Activated naive CD8-positive, alpha-beta T cell treated with anti-CD3 and anti-CD28 coated beads, Interleukin-2, amount 10 ng/mL, durations not matched to agents 7 days and 5 days (primary cell): ENCODE results near the gene RIMS1. TPM values are rescaled to one million over a fixed set of nuclear protein-coding genes. Genes with fewer than 3 reads are reported as not detected.

ENCODE experiments used
- ATAC-seq: fragments of 150-1000 bp; cut with Tn5 transposase; one replicate; pipeline ENCODE4 v1.10.0; 2021; ENCODE audit warnings: low read depth, moderate library complexity
- POLR2A ChIA-PET: fragments of 350-600 bp; sonication (Branson Sonifier 250); formaldehyde crosslinking; loops from one replicate; lab custom pipeline; 2021; ENCODE audit warnings: antibody characterized with exemption; lab: Charles Lee
- DNase-seq: peaks from one replicate; pipeline ENCODE4 v3.0.0; 2021
- H3K27ac Mint-ChIP-seq: one replicate; pipeline ENCODE4 v1.8.0; 2022; ENCODE audit warnings: mild to moderate bottlenecking, mixed read lengths
- H3K27me3 Mint-ChIP-seq: one replicate; pipeline ENCODE4 v1.8.0; 2022; ENCODE audit warnings: mild to moderate bottlenecking, moderate library complexity, mixed read lengths
- H3K36me3 Mint-ChIP-seq: one replicate; pipeline ENCODE4 v1.8.0; 2021; ENCODE audit warnings: mild to moderate bottlenecking, mixed read lengths
- H3K4me1 Mint-ChIP-seq: one replicate; pipeline ENCODE4 v1.8.0; 2021; ENCODE audit warnings: mixed read lengths
- H3K4me3 Mint-ChIP-seq: one replicate; pipeline ENCODE4 v1.8.0; 2022; ENCODE audit warnings: mild to moderate bottlenecking, moderate library complexity, mixed read lengths
- H3K9me3 Mint-ChIP-seq: one replicate; pipeline ENCODE4 v1.8.0; 2021; ENCODE audit warnings: mixed read lengths
- total RNA-seq, 2 experiments: library from RNA; stranded (reverse); gene quantifications; one replicate each; pipeline ENCODE4 v1.2.3, GENCODE V29; 2021

RIMS1 gene
- total RNA-seq, 2 experiments from 2014 or later = not detected

DNA sequence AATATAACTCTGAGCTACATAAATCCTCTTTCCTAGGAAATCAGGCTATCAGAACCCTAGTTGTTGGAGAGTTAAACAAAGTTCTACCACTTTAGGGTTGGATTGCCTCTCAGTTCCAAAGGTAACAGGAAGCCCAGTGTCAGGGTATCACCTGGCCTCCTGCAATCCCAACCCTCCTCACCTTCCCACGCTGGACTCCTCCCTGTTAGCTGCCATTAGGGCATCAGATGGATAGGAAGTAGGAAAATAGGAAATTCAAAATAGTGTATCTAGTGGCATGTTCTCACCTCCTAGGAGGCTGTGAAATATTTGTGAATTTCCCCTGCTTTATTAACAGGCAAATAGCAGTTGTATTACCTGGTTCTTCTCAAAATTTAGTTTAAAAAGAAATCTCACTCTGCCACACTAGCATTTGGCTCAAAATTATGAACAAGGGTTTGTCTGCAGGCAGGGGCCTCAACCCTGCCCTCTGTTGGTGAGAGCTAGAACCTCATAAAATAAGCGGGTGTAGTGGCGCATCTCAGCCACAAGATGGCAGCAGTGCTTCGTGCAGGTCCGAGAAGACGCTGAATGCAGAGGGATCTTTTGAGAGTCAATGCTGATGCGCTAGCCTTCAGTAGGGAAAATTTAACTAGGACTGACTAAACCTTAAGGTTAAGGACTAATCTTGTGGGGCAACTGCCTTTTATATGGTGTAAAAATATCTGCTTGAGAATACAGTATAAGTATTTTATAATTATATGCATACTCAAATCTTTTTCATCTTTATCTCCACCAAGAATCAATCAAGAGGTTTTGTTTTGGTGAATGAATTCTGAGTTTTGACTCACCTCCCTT is 525.7 kb downstream of the RIMS1 start:
- H3K9me3 Mint-ChIP-seq = no peaks in the 10 kb centered on the region
- no peak overlapping the region for H3K27ac Mint-ChIP-seq
- no peaks in the 10 kb centered on the region for H3K36me3 Mint-ChIP-seq
- peaks cover 33% of the 10 kb centered on the region for H3K27me3 Mint-ChIP-seq
- peak; percentile 77 for DNase-seq
- no peaks in the 10 kb centered on the region for H3K4me1 Mint-ChIP-seq
- ATAC-seq = peak; percentile 56
- POLR2A ChIA-PET = no interaction called here
- H3K4me3 Mint-ChIP-seq = no peak overlapping the region

DNA sequence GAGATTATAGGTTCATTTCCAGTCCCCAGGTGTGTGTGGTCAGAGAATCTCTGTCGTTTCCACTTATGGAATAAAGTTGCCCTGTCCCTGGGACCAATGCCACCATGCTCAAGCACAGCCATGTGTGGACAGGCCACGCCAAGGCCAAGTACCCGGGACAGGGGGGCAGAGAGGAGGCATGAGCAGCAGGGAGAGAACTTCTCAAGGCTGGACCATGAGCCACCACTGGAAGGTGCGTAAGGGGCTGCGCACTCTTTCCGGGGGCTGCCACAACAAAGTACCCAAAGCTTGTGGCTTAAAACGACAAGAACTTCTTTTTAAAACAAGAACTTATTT is 526.3 kb downstream of the RIMS1 start:
- H3K27me3 Mint-ChIP-seq = peaks cover 36% of the 10 kb centered on the region
- no peak for ATAC-seq
- H3K4me1 Mint-ChIP-seq = no peaks in the 10 kb centered on the region
- H3K27ac Mint-ChIP-seq = no peak overlapping the region
- H3K4me3 Mint-ChIP-seq = no peak overlapping the region
- no peaks in the 10 kb centered on the region for H3K36me3 Mint-ChIP-seq
- no peak for DNase-seq
- H3K9me3 Mint-ChIP-seq = no peaks in the 10 kb centered on the region
- POLR2A ChIA-PET = no interaction called here

DNA sequence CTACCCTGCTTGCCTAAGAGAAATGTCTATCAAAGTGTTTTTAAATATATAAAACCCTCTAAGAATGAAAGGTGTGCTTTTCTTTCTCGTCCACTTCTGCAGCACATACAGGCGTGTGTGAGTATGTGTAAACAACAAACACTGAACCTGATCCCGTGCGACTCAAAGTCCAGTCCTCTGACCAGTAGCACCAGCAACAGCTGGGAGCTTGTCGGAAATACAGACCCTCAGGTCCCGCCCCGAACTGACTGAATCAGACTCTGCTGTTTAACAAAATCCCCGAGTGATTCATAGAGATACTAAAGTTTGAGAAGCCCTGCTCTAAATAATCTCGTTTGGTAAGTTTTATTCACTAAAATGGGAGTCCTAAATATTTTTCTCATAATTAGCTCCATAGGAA is 527.5 kb downstream of the RIMS1 start:
- DNase-seq (no peak), ATAC-seq (no peak)
- Mint-ChIP-seq H3K27me3 (peaks cover 33% of the 10 kb centered on the region), H3K9me3 (no peaks in the 10 kb centered on the region), H3K4me3 (no peak overlapping the region), H3K36me3 (no peaks in the 10 kb centered on the region), H3K4me1 (no peaks in the 10 kb centered on the region), H3K27ac (no peak overlapping the region)
- POLR2A ChIA-PET = no interaction called here

DNA sequence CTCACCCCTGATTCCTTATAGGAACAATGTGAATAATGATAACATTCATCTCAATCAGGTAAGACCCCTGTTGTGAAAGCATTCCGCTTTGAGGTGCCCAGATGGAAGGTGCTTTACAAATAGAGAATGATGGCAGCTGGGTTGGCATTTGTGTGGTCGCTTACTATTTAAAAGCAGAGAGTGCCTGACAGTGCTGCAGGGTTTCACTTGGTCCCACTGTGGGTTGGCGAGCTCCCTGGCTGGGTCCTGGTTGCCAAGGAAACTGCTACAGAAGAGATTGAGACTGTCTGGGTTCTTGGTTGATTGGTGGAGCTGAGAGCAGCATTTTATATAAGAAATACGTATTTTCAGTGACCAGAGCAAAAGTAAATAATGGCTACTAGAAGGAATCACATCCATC is 528.3 kb downstream of the RIMS1 start:
- POLR2A ChIA-PET = no interaction called here
- no peak overlapping the region for H3K27ac Mint-ChIP-seq
- no peak overlapping the region for H3K4me3 Mint-ChIP-seq

DNA sequence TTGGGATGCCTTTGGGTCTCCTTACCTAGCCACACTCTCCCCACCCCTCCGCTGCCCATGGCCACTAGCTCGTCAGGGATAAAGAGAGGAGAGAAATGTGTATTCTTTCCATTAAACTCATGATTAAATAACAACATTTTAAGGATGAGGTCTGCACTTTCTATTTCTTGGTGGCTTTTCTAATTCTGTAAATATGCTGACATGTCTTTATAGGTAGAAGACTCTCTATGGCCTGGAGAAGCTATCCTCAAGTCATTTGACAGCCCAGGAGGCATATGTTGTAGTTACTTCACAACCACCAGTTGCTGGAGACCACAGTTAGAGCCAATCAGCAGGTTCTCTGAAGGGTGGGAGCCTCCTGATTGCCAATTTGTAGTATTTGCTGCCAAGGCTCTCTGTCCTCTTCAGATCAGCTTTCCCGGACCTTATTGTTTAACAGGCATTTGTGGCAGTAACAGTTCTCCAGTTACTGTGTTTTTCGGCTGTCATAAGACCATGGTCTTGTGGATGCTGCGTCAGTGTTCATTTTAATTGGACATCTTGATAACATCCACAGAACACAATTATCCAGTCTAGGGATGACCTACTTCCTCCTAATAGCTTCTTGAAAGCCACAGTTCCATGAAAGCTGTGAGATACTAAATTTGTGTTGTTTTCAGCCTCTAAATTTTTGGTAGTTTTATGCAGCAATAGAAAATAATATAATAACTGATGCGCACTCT is 530.6 kb downstream of the RIMS1 start:
- H3K27ac Mint-ChIP-seq = no peak overlapping the region
- H3K36me3 Mint-ChIP-seq = no peaks in the 10 kb centered on the region
- H3K27me3 Mint-ChIP-seq = peaks cover 22% of the 10 kb centered on the region
- H3K9me3 Mint-ChIP-seq = no peaks in the 10 kb centered on the region
- DNase-seq = no peak
- ATAC-seq = no peak
- no peaks in the 10 kb centered on the region for H3K4me1 Mint-ChIP-seq
- POLR2A ChIA-PET = no interaction called here
- H3K4me3 Mint-ChIP-seq = no peak overlapping the region

More for the DNA sequence above, 528.3 kb downstream of the RIMS1 start:
- Mint-ChIP-seq H3K4me1 (no peaks in the 10 kb centered on the region), H3K27me3 (peaks cover 25% of the 10 kb centered on the region), H3K9me3 (no peaks in the 10 kb centered on the region), H3K36me3 (no peaks in the 10 kb centered on the region)
- no peak for ATAC-seq
- no peak for DNase-seq

DNA sequence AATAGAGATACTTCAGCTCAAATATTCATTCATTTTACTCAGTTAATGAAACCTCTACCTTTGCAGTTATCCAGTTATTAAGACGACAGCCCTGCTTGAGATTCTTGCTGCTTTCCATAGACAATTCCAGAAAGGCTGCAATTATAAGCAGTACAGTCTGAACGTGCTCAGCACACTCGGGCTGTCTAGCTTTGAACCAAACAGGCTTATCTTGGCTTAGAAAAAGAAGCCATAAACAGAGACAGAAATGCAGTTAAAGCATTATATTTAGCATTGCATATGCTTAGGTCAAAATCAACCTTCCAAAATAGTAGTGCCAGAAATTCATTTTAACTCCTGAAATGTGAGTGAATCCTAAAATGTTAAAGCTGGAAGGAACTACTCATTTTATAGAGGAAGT is 531.4 kb downstream of the RIMS1 start:
- H3K27ac Mint-ChIP-seq = no peak overlapping the region
- no peaks in the 10 kb centered on the region for H3K9me3 Mint-ChIP-seq
- POLR2A ChIA-PET = no interaction called here
- no peak for ATAC-seq
- H3K4me1 Mint-ChIP-seq = no peaks in the 10 kb centered on the region
- H3K4me3 Mint-ChIP-seq = no peak overlapping the region
- no peak for DNase-seq
- H3K27me3 Mint-ChIP-seq = peaks cover 22% of the 10 kb centered on the region
- H3K36me3 Mint-ChIP-seq = no peaks in the 10 kb centered on the region

DNA sequence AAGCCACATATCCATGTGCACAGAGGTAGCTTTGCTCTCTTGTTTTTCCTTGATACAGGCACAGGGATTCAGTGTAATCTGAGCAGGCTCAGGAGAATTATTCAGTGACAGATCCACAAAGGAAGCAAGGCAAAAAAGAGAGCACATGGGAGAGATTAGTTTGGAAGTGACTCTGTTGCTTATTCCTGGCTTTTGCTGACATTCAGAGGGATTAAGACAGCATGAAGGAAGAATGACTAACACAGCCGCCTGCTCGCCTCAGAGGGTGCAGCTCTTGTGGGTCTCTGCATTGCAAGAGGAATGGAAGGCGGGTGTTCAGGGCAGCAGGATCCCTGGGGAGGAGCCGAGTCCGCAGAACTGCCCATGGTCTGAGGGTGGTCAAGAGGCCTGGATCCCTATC is 532.1 kb downstream of the RIMS1 start:
- H3K36me3 Mint-ChIP-seq = no peaks in the 10 kb centered on the region
- DNase-seq (no peak), ATAC-seq (no peak)
- peaks cover 23% of the 10 kb centered on the region for H3K27me3 Mint-ChIP-seq
- no peak overlapping the region for H3K4me3 Mint-ChIP-seq
- no peaks in the 10 kb centered on the region for H3K9me3 Mint-ChIP-seq
- no peak overlapping the region for H3K27ac Mint-ChIP-seq
- no peaks in the 10 kb centered on the region for H3K4me1 Mint-ChIP-seq
- POLR2A ChIA-PET = no interaction called here

DNA sequence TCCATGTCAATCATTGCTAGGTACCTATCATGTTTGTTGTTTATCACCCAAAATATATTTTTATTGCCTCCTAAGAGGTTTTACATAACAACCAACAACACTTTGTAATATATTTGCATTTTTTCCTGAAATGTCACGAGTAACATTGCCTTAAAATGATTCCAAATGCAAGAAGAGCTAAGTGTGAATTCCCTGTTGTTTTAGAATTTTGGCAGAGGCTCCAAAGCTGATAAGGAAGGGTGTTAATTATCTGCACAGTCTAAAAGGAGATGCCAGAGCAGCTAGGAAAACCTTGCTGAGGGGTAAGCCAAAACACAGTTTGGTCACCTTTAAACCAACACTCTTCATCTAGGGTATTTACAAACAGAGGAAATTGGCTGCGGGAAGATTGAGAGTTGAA is 533.6 kb downstream of the RIMS1 start:
- Mint-ChIP-seq H3K36me3 (no peaks in the 10 kb centered on the region), H3K9me3 (no peaks in the 10 kb centered on the region), H3K27me3 (peaks cover 18% of the 10 kb centered on the region), H3K27ac (no peak overlapping the region), H3K4me1 (no peaks in the 10 kb centered on the region), H3K4me3 (no peak overlapping the region)
- POLR2A ChIA-PET = no interaction called here
- DNase-seq (no peak), ATAC-seq (no peak)

DNA sequence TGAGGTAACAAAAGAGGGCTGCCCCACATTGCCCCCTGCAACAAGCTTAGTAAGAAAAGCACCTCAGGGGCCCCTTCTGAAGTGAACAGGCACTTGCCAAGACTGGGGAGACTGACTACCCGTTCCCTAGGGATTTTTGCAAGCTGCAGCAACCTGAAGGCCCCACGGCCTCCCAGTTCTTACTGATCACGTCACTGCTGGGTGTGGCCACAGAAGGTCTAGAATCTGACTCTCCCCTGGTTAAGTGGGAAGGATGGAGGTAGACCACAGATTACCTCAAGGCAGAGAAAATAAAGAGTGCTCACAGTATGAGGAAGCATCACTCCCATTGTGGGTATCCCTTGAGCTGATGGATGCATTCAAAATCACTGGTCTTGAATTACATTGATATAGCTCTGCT is 534.1 kb downstream of the RIMS1 start:
- POLR2A ChIA-PET = no interaction called here
- Mint-ChIP-seq H3K27me3 (peaks cover 18% of the 10 kb centered on the region), H3K9me3 (no peaks in the 10 kb centered on the region), H3K4me3 (no peak overlapping the region), H3K27ac (no peak overlapping the region), H3K36me3 (no peaks in the 10 kb centered on the region), H3K4me1 (no peaks in the 10 kb centered on the region)
- DNase-seq (no peak), ATAC-seq (no peak)

DNA sequence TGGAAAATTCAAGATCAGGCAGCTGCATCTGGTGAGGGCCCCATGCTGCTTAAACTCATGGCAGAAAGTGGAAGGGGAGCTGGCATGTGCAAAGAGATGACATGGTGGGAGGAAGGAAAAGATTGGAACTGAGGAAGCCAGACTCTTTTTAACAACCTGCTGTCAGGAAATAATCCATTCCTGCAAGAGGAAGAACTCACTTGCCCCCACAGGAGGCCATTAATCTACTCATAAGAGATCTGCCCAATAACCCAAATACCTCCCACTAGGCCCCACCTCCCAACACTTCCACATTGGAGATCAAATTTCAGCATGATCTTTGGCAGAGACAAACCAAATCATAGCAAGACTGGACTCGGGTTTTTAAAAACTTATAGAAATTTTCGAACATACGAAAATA is 535.0 kb downstream of the RIMS1 start:
- Mint-ChIP-seq H3K4me1 (no peaks in the 10 kb centered on the region), H3K36me3 (no peaks in the 10 kb centered on the region), H3K9me3 (no peaks in the 10 kb centered on the region), H3K27ac (no peak overlapping the region), H3K27me3 (peaks cover 17% of the 10 kb centered on the region), H3K4me3 (no peak overlapping the region)
- POLR2A ChIA-PET = no interaction called here
- DNase-seq (no peak), ATAC-seq (no peak)

DNA sequence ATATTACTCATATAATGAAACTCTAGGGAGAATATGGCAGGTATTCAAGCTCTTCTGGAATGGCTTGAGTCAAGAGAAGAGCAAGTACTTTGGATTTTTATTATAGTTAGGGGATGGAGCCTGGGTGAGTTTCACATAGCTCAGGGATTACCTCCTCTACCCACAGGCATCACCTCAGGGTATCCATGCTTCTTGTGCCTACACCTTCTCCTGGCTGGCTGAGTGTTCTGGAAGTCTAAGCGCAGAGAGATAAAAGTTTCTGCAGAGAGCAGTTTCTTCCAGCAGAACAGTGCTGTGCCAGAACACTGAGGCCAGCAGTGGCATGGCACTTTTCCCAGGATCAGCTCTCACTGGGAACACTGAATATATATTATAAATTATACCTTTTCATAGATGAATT is 535.8 kb downstream of the RIMS1 start:
- H3K4me1 Mint-ChIP-seq = no peaks in the 10 kb centered on the region
- DNase-seq (no peak), ATAC-seq (no peak)
- no peaks in the 10 kb centered on the region for H3K9me3 Mint-ChIP-seq
- POLR2A ChIA-PET = no interaction called here
- H3K27me3 Mint-ChIP-seq = peaks cover 10% of the 10 kb centered on the region
- no peak overlapping the region for H3K27ac Mint-ChIP-seq
- H3K4me3 Mint-ChIP-seq = no peak overlapping the region
- no peaks in the 10 kb centered on the region for H3K36me3 Mint-ChIP-seq

DNA sequence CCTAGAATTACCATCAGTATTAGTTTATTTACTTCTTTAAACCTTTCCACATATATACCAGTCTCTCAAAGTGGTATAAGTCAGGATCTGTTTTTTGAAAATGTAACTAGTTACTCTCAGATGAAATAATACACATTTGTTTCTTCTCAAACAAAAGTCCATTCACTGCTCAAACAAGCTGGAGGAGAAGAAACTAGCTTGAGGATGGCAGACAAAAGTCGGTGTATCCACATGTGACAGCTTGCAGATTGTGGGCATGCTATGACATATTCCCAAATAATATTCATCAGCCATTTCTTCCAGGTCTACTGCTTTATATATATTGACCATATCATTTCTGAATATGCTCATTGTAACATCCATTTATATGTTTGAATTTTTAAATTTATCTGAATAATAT is 538.1 kb downstream of the RIMS1 start:
- POLR2A ChIA-PET = no interaction called here
- H3K4me1 Mint-ChIP-seq = no peaks in the 10 kb centered on the region
- peaks cover 7% of the 10 kb centered on the region for H3K27me3 Mint-ChIP-seq
- DNase-seq = no peak
- no peak for ATAC-seq
- H3K27ac Mint-ChIP-seq = no peak overlapping the region
- no peaks in the 10 kb centered on the region for H3K9me3 Mint-ChIP-seq
- H3K36me3 Mint-ChIP-seq = no peaks in the 10 kb centered on the region
- H3K4me3 Mint-ChIP-seq = no peak overlapping the region

DNA sequence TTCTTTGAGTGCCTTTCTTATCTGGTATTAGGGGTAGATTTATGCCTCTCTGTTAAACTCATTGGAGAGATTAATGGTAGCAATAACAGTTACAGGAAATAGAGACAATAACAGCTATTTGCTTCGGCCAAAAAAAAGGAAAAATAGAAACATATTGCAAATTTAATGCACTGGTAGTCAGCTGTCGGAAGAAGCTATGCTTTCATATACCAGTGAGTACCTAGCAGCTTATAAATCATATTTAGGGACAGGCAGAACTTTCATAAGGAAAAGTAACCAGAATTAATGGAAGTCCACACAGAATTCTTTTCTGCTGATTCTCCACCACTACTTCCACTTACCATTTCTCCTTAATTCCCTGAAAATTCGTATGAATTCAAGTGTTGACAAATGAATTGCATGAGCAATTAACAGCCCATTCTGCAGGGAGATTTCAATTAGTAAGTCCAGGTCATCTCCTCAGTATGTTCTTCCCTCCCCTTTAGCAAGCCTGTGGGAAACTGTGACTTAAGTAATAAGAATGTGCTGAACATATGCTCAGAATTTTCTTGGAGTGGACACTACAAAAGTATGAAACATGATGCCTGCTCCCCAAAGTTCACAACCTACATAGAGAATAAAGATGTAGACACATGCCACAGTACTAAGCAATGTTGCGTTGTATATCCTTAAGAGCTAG is 538.8 kb downstream of the RIMS1 start:
- no peaks in the 10 kb centered on the region for H3K36me3 Mint-ChIP-seq
- H3K9me3 Mint-ChIP-seq = no peaks in the 10 kb centered on the region
- ATAC-seq (no peak), DNase-seq (no peak)
- H3K27ac Mint-ChIP-seq = no peak overlapping the region
- no peaks in the 10 kb centered on the region for H3K4me1 Mint-ChIP-seq
- H3K4me3 Mint-ChIP-seq = no peak overlapping the region
- POLR2A ChIA-PET = no interaction called here
- peaks cover 7% of the 10 kb centered on the region for H3K27me3 Mint-ChIP-seq

DNA sequence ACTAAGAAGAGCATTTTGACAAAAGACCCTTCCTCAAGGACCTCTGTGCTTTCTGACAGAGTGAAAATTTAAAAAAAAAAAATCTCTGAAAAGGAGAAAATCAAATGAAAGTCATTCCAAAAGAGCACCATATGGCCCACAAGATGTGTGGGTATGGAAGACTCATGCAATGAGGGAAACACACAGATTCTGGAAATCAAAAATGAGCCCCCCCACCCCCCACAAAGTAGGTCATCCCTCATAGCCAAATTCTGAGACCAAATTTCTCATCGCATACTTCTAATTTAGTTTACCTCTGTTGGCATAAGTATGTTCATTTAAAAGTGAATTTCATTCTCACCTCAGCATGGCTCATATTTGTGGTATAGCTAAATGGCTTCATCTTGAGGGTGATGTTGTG is 554.3 kb downstream of the RIMS1 start:
- Mint-ChIP-seq H3K27ac (no peak overlapping the region), H3K36me3 (no peaks in the 10 kb centered on the region), H3K27me3 (peaks cover 23% of the 10 kb centered on the region), H3K4me3 (no peak overlapping the region), H3K4me1 (no peaks in the 10 kb centered on the region), H3K9me3 (no peaks in the 10 kb centered on the region)
- no peak for DNase-seq
- POLR2A ChIA-PET = no interaction called here
- ATAC-seq = no peak
